PFSK-1 (cell line): ENCODE data around the gene RAB30.
A peak's percentile ranks its signal among the peaks of the same experiment; 100 is the strongest.

Experiments used
- FOXP2 ChIP-seq: optimal IDR thresholded peaks from 2 replicates; pipeline ENCODE3; 2011; ENCODE audit warnings: borderline replicate concordance, control low read depth, inconsistent platforms; ENCODE audit not compliant: insufficient read depth; ENCODE audit errors: extremely low read length, extremely low read depth
- POLR2AphosphoS5 ChIP-seq: IDR thresholded peaks from 2 replicates; pipeline ENCODE4 v1.6.1; 2012; ENCODE audit warnings: low read depth, mild to moderate bottlenecking, control low read depth, low read length, moderate library complexity
- SIN3A ChIP-seq: IDR thresholded peaks from 2 replicates; pipeline ENCODE4 v1.6.1; 2012; ENCODE audit warnings: mild to moderate bottlenecking, low read length, moderate library complexity, borderline replicate concordance; ENCODE audit not compliant: insufficient read depth
- TAF1 ChIP-seq: IDR thresholded peaks from 2 replicates; pipeline ENCODE4 v1.6.1; 2012; ENCODE audit warnings: low read length, control low read depth, borderline replicate concordance; ENCODE audit not compliant: insufficient read depth
- TF ChIP-seq, protein P1 (sequence below), 2 experiments: IDR thresholded peaks; 2 replicates each; pipeline versions ENCODE4 v1.6.1 to v1.8.0; 2011 to 2012; ENCODE audit warnings: low read depth in 2 of 2, low read length in 2 of 2, control low read depth in 1 of 2, inconsistent platforms in 1 of 2, mild to moderate bottlenecking in 1 of 2, moderate library complexity in 1 of 2; ENCODE audit not compliant: insufficient read depth in 1 of 2

DNA sequence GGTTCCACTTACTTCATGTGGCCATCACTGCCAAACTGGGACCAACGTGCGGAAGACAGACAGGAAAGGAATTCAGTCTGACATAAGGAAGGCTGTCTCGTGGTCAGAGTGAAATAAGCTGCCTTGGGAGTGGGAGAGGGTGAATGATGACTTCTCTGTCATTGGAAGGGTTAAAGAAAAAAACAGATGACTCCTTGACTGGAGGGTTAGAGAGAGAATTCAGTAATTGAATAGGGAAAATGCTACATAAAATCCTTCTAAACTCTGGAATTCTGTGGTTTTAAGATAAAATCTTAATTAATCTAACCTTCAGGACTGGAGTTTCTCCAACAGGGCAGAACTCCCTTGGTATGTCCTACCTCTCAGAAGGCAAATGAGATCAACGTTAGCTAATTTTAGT is 33.8 kb downstream of the RAB30 start:
- TF ChIP-seq, protein P1, sequence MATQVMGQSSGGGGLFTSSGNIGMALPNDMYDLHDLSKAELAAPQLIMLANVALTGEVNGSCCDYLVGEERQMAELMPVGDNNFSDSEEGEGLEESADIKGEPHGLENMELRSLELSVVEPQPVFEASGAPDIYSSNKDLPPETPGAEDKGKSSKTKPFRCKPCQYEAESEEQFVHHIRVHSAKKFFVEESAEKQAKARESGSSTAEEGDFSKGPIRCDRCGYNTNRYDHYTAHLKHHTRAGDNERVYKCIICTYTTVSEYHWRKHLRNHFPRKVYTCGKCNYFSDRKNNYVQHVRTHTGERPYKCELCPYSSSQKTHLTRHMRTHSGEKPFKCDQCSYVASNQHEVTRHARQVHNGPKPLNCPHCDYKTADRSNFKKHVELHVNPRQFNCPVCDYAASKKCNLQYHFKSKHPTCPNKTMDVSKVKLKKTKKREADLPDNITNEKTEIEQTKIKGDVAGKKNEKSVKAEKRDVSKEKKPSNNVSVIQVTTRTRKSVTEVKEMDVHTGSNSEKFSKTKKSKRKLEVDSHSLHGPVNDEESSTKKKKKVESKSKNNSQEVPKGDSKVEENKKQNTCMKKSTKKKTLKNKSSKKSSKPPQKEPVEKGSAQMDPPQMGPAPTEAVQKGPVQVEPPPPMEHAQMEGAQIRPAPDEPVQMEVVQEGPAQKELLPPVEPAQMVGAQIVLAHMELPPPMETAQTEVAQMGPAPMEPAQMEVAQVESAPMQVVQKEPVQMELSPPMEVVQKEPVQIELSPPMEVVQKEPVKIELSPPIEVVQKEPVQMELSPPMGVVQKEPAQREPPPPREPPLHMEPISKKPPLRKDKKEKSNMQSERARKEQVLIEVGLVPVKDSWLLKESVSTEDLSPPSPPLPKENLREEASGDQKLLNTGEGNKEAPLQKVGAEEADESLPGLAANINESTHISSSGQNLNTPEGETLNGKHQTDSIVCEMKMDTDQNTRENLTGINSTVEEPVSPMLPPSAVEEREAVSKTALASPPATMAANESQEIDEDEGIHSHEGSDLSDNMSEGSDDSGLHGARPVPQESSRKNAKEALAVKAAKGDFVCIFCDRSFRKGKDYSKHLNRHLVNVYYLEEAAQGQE (IDR thresholded peaks at IDR 0.05; ENCODE audit: insufficient read depth in 1 of 2, low read depth in 2 of 2, low read length in 2 of 2): no peak
- TF ChIP-seq POLR2AphosphoS5 (no peak), TAF1 (no peak), FOXP2 (no peak), SIN3A (0 out of 2 replicates have a peak, but pooled peaks have one; percentile 39)
